Body of pancreas (tissue), 4 donors: ENCODE results near the gene FAM237A. TPM values are rescaled to one million over a fixed set of nuclear protein-coding genes. Genes with fewer than 3 reads are reported as not detected.

ENCODE experiments used
- ATAC-seq: fragments of 150-250 bp; one replicate; pipeline ENCODE4 v1.9.1; 2016
- DNase-seq, 4 donors: peaks; one replicate each; pipeline ENCODE4 v3.0.0-alpha.2; 2019
- H3K27ac ChIP-seq, 4 donors: fragments of 200-600 bp; sonication (generic); 1 replicate in 3 of 4; 2 replicates in 1 of 4; pipeline versions ENCODE4 v1.5.1 to v1.6.1; 2016 to 2019; ENCODE audit warnings: mild to moderate bottlenecking in 1 of 4, mixed read lengths in 1 of 4, moderate library complexity in 1 of 4
- H3K27me3 ChIP-seq, 2 donors: fragments of 200-600 bp; sonication (generic); one replicate each; pipeline ENCODE4 v1.6.0; 2016; ENCODE audit warnings: mild to moderate bottlenecking in 1 of 2
- H3K36me3 ChIP-seq, 2 donors: fragments of 200-600 bp; sonication (generic); replicated peaks in 1 of 2; 2 replicates each; pipeline ENCODE4 v1.5.1; 2016; ENCODE audit warnings: low read depth in 2 of 2; ENCODE audit not compliant: insufficient read depth in 1 of 2
- H3K4me1 ChIP-seq: fragments of 200-600 bp; sonication (generic); one replicate; pipeline ENCODE4 v1.6.0; 2016
- H3K4me3 ChIP-seq, 2 donors: fragments of 200-600 bp; sonication (generic); 1 replicate in 1 of 2; 2 replicates in 1 of 2; pipeline ENCODE4 v1.5.1; 2016 to 2019
- H3K9me3 ChIP-seq, 3 donors: fragments of 200-600 bp; sonication (generic); 1 replicate in 2 of 3; 2 replicates in 1 of 3; pipeline ENCODE4 v1.5.1; 2016
- CTCF ChIP-seq, 7 experiments: fragments of 450-650 bp in 4 of 7; fragments of 200-600 bp in 3 of 7; sonication (generic) in 3 of 7; IDR thresholded peaks; one replicate each; pipeline ENCODE4 v1.5.1; 2016 to 2019; ENCODE audit warnings: antibody characterized with exemption in 7 of 7
- POLR2A ChIP-seq, 3 donors: fragments of 450-650 bp; IDR thresholded peaks; one replicate each; pipeline ENCODE4 v1.6.1; 2016; ENCODE audit warnings: antibody characterized with exemption in 3 of 3, mild to moderate bottlenecking in 2 of 3
- WGBS, 2 donors: methylation state at CpG; one replicate each; pipeline ENCODE4 v1.1.5; 2017; 5-methylcytosine and 5-hydroxymethylcytosine counted together
- intact Hi-C: fragments of 100-400 bp; cut with DNase I; formaldehyde crosslinking; loops from one replicate; pipeline ENCODE4 v1.15.1; 2023
- total RNA-seq, 2 donors: library from RNA; depleted of rRNA; stranded (reverse); fragments of >200 nt; gene quantifications; one replicate each; pipeline ENCODE4 v1.1.0, GENCODE V29; 2016

The FAM237A gene
- total RNA-seq, 2 donors from 2014 or later, result not detected

- no peaks in the 10 kb centered on the region for H3K9me3 ChIP-seq
- peaks cover 0 to 17% of the 10 kb centered on the region in 2 donors for H3K27me3 ChIP-seq
- no peak for TF ChIP-seq CTCF (IDR thresholded peaks at IDR 0.05)
- TF ChIP-seq POLR2A (IDR thresholded peaks at IDR 0.05), result no peak
- intact Hi-C loops, result no loop called here
- peaks cover 8% of the 10 kb centered on the region for H3K4me1 ChIP-seq
- H3K27ac ChIP-seq, result no peak overlapping the region
- ATAC-seq, result no peak
- H3K36me3 ChIP-seq, result no peaks in the 10 kb centered on the region
- WGBS, 2 donors, result 9 to 11% methylated on average over 2 of the region's 2 CpGs
- DNase-seq, result no peak
- no peak overlapping the region for H3K4me3 ChIP-seq
Observed at GRCh38 chr2:206639636-206640035, 2.7 kb upstream of the FAM237A start.

GRCh38 chr2:206641226-206641625 lies 1.1 kb upstream of the FAM237A start:
- DNase-seq, result no peak
- no peak overlapping the region for H3K4me3 ChIP-seq
- ATAC-seq, result no peak
- H3K36me3 ChIP-seq, result no peaks in the 10 kb centered on the region
- peaks cover 0 to 17% of the 10 kb centered on the region in 2 donors for H3K27me3 ChIP-seq
- H3K9me3 ChIP-seq, result no peaks in the 10 kb centered on the region
- 28 to 37% methylated on average over 3 of the region's 3 CpGs for WGBS, 2 donors
- no peak overlapping the region for H3K27ac ChIP-seq
- intact Hi-C loops, result no loop called here
- H3K4me1 ChIP-seq, result peaks cover 8% of the 10 kb centered on the region
- TF ChIP-seq POLR2A (IDR thresholded peaks at IDR 0.05), result no peak
- TF ChIP-seq CTCF (IDR thresholded peaks at IDR 0.05), result no peak

GRCh38 chr2:206647985-206648384 lies 5.7 kb downstream of the FAM237A start:
- H3K4me1 ChIP-seq, result no peaks in the 10 kb centered on the region
- H3K9me3 ChIP-seq, result no peaks in the 10 kb centered on the region
- intact Hi-C loops, result no loop called here
- no peak for ATAC-seq
- TF ChIP-seq CTCF (IDR thresholded peaks at IDR 0.05), result no peak
- no peak for TF ChIP-seq POLR2A (IDR thresholded peaks at IDR 0.05)
- WGBS, 2 donors, result 31 to 43% methylated on average over 1 of the region's 1 CpG
- DNase-seq, result no peak
- H3K4me3 ChIP-seq, result no peak overlapping the region
- peaks cover 0 to 1% of the 10 kb centered on the region in 2 donors for H3K27me3 ChIP-seq
- H3K27ac ChIP-seq, result no peak overlapping the region
- H3K36me3 ChIP-seq, result no peaks in the 10 kb centered on the region

GRCh38 chr2:206657087-206657486 lies 14.8 kb downstream of the FAM237A start:
- no peaks in the 10 kb centered on the region for H3K36me3 ChIP-seq
- DNase-seq (no peak), ATAC-seq (no peak)
- H3K27ac ChIP-seq, result no peak overlapping the region
- no peaks in the 10 kb centered on the region for H3K4me1 ChIP-seq
- no peak overlapping the region for H3K4me3 ChIP-seq
- intact Hi-C loops, result no loop called here
- peaks cover 0 to 3% of the 10 kb centered on the region in 2 donors for H3K27me3 ChIP-seq
- H3K9me3 ChIP-seq, result peaks cover 0 to 8% (median 2%) of the 10 kb centered on the region in 3 donors
- 85 to 94% methylated on average over 1 of the region's 1 CpG for WGBS, 2 donors
- TF ChIP-seq POLR2A (IDR thresholded peaks at IDR 0.05), result no peak
- no peak for TF ChIP-seq CTCF (IDR thresholded peaks at IDR 0.05)

- no peak for TF ChIP-seq POLR2A (IDR thresholded peaks at IDR 0.05)
- TF ChIP-seq CTCF (IDR thresholded peaks at IDR 0.05), result no peak
- Histone ChIP-seq H3K36me3 (no peaks in the 10 kb centered on the region), H3K9me3 (no peaks in the 10 kb centered on the region), H3K27ac (no peak overlapping the region), H3K4me1 (no peaks in the 10 kb centered on the region), H3K27me3 (peaks cover 0 to 3% of the 10 kb centered on the region in 2 donors), H3K4me3 (no peak overlapping the region)
- DNase-seq (no peak), ATAC-seq (no peak)
- WGBS, 2 donors, result 58 to 64% methylated on average over 3 of the region's 3 CpGs
- intact Hi-C loops, result no loop called here
Observed at GRCh38 chr2:206665251-206665650, 23.0 kb downstream of the FAM237A start.
